Loucy (cell line): ENCODE measurements around the gene AJAP1.

Experiments
- H2AFZ ChIP-seq: fragments of 200-600 bp; sonication (generic); 2 replicates; pipeline ENCODE4 v1.6.0; 2016; ENCODE audit warnings: antibody characterized with exemption, mild to moderate bottlenecking, low read length, moderate library complexity
- H3F3A ChIP-seq: fragments of 200-600 bp; 2 replicates; pipeline ENCODE4 v1.6.0; 2016; ENCODE audit warnings: antibody characterized with exemption, low read depth, mild to moderate bottlenecking
- H3K27me3 ChIP-seq: fragments of 200-600 bp; sonication (generic); 2 replicates; pipeline ENCODE4 v1.6.1; 2014; ENCODE audit warnings: low read length, mild to moderate bottlenecking; ENCODE audit not compliant: insufficient read depth, poor library complexity, severe bottlenecking
- H3K36me3 ChIP-seq: fragments of 200-600 bp; sonication (generic); 2 replicates; pipeline ENCODE4 v1.6.1; 2016; ENCODE audit warnings: low read length; ENCODE audit not compliant: insufficient read depth
- H3K4me1 ChIP-seq: fragments of 200-600 bp; sonication (generic); 2 replicates; pipeline ENCODE4 v1.5.1; 2014; ENCODE audit warnings: low read length, mild to moderate bottlenecking; ENCODE audit not compliant: insufficient read depth, poor library complexity, severe bottlenecking
- H3K4me2 ChIP-seq: fragments of 200-600 bp; sonication (generic); 2 replicates; pipeline ENCODE4 v1.6.0; 2014; ENCODE audit warnings: antibody characterized with exemption, low read length, low read depth, mild to moderate bottlenecking; ENCODE audit not compliant: poor library complexity, severe bottlenecking
- H3K4me3 ChIP-seq: fragments of 200-600 bp; sonication (generic); 2 replicates; pipeline ENCODE4 v1.5.1; 2014; ENCODE audit warnings: low read length, mild to moderate bottlenecking, mixed read lengths; ENCODE audit not compliant: poor library complexity, severe bottlenecking
- H3K79me2 ChIP-seq: fragments of 200-600 bp; sonication (generic); 2 replicates; pipeline ENCODE4 v1.6.1; 2014; ENCODE audit warnings: low read length; ENCODE audit not compliant: insufficient read depth
- H3K9ac ChIP-seq: fragments of 200-600 bp; sonication (generic); 2 replicates; pipeline ENCODE4 v1.6.0; 2014; ENCODE audit warnings: mild to moderate bottlenecking, low read depth, low read length, moderate library complexity; ENCODE audit not compliant: poor library complexity, severe bottlenecking
- H3K9me2 ChIP-seq: fragments of 200-600 bp; sonication (generic); replicated peaks from 2 replicates; pipeline ENCODE4 v1.6.1; 2016; ENCODE audit warnings: low read depth, low read length, mixed read lengths
- H3K9me3 ChIP-seq: fragments of 200-600 bp; sonication (generic); 2 replicates; pipeline ENCODE4 v1.6.1; 2014; ENCODE audit warnings: mild to moderate bottlenecking, antibody characterized with exemption, low read length, low read depth; ENCODE audit not compliant: insufficient read depth
- H4K20me1 ChIP-seq: fragments of 200-600 bp; sonication (generic); 2 replicates; pipeline ENCODE4 v1.6.0; 2014; ENCODE audit warnings: antibody characterized with exemption, low read length, mild to moderate bottlenecking; ENCODE audit not compliant: insufficient read depth, poor library complexity, severe bottlenecking
- CTCF ChIP-seq: fragments of 200-600 bp; sonication (generic); conservative IDR thresholded peaks from 2 replicates; pipeline ENCODE4 v1.5.1; 2014; ENCODE audit warnings: mild to moderate bottlenecking, antibody characterized with exemption, low read length
- EZH2phosphoT487 ChIP-seq: fragments of 200-600 bp; IDR thresholded peaks from 2 replicates; pipeline ENCODE4 v1.6.1; 2018; ENCODE audit warnings: antibody characterized with exemption, mild to moderate bottlenecking, moderate library complexity, borderline replicate concordance

AJAP1 gene

GRCh38 chr1:4691766-4692405 lies 37.5 kb downstream of the AJAP1 start:
- peaks cover 5% of the 10 kb centered on the region; the same call in 1 of the 2 replicates for H3K9me3 ChIP-seq
- H3K9ac ChIP-seq: no peak overlapping the region
- H3K4me1 ChIP-seq: no peaks in the 10 kb centered on the region
- H4K20me1 ChIP-seq: no peaks in the 10 kb centered on the region
- no peak overlapping the region for H3K4me2 ChIP-seq
- no peaks in the 10 kb centered on the region for H3K36me3 ChIP-seq
- H3K79me2 ChIP-seq: no peaks in the 10 kb centered on the region
- no peaks in the 10 kb centered on the region for H3F3A ChIP-seq
- H2AFZ ChIP-seq: no peak overlapping the region
- no peaks in the 10 kb centered on the region for H3K9me2 ChIP-seq
- no peaks in the 10 kb centered on the region for H3K27me3 ChIP-seq
- H3K4me3 ChIP-seq: no peak overlapping the region
- TF ChIP-seq EZH2phosphoT487 (no peak), CTCF (no peak)

GRCh38 chr1:4692437-4692836 lies 38.0 kb downstream of the AJAP1 start:
- H3K9ac ChIP-seq: no peak overlapping the region
- TF ChIP-seq CTCF (no peak), EZH2phosphoT487 (no peak)
- no peaks in the 10 kb centered on the region for H4K20me1 ChIP-seq
- H3K4me1 ChIP-seq: no peaks in the 10 kb centered on the region
- no peak overlapping the region for H2AFZ ChIP-seq
- H3K4me2 ChIP-seq: no peak overlapping the region
- H3F3A ChIP-seq: no peaks in the 10 kb centered on the region
- no peak overlapping the region for H3K4me3 ChIP-seq
- H3K79me2 ChIP-seq: no peaks in the 10 kb centered on the region
- H3K9me2 ChIP-seq: no peaks in the 10 kb centered on the region
- H3K9me3 ChIP-seq: peaks cover 5% of the 10 kb centered on the region; the same call in 1 of the 2 replicates
- H3K36me3 ChIP-seq: no peaks in the 10 kb centered on the region
- no peaks in the 10 kb centered on the region for H3K27me3 ChIP-seq

- H3F3A ChIP-seq: no peaks in the 10 kb centered on the region
- H4K20me1 ChIP-seq: no peaks in the 10 kb centered on the region
- peaks cover 9% of the 10 kb centered on the region; the same call in 1 of the 2 replicates for H3K9me3 ChIP-seq
- no peaks in the 10 kb centered on the region for H3K9me2 ChIP-seq
- no peak overlapping the region for H2AFZ ChIP-seq
- no peaks in the 10 kb centered on the region for H3K79me2 ChIP-seq
- H3K4me3 ChIP-seq: no peak overlapping the region
- no peak overlapping the region for H3K4me2 ChIP-seq
- no peaks in the 10 kb centered on the region for H3K36me3 ChIP-seq
- H3K4me1 ChIP-seq: no peaks in the 10 kb centered on the region
- no peak overlapping the region for H3K9ac ChIP-seq
- no peak for TF ChIP-seq EZH2phosphoT487
- no peak for TF ChIP-seq CTCF
- H3K27me3 ChIP-seq: no peaks in the 10 kb centered on the region
These were observed 38.9 kb downstream of the AJAP1 start for GRCh38 chr1:4693331-4693730.
